Prostate gland (tissue), 2 donors: ENCODE data around the gene IL20RB. TPM values are rescaled to one million over a fixed set of nuclear protein-coding genes. Genes with fewer than 3 reads are reported as not detected.
"Not testable (repeated sequence)": the region's sequence is repeated elsewhere in the genome, so short reads cannot be mapped to it uniquely, and the experiment has no call there.

Source experiments
- DNase-seq: peaks from one replicate; pipeline ENCODE4 v3.0.0-alpha.2; 2019; ENCODE audit warnings: low spot score
- H3K27ac ChIP-seq, 2 donors: fragments of 200-600 bp; sonication (generic); 2 replicates each; pipeline ENCODE4 v1.5.1; 2017 to 2019
- H3K27me3 ChIP-seq: fragments of 200-600 bp; sonication (generic); replicated peaks from 2 replicates; pipeline ENCODE4 v1.5.1; 2019; ENCODE audit not compliant: insufficient read depth
- H3K36me3 ChIP-seq, 2 donors: fragments of 200-600 bp; sonication (generic); 1 replicate in 1 of 2; 2 replicates in 1 of 2; pipeline versions ENCODE4 v1.5.1 to v1.8.1; 2017 to 2019
- H3K4me1 ChIP-seq: fragments of 200-600 bp; sonication (generic); replicated peaks from 2 replicates; pipeline ENCODE4 v1.5.1; 2019
- H3K4me3 ChIP-seq, 2 donors: fragments of 200-600 bp; sonication (generic); 2 replicates each; pipeline ENCODE4 v1.5.1; 2017 to 2019
- H3K9me3 ChIP-seq: fragments of 200-600 bp; sonication (generic); 2 replicates; pipeline ENCODE4 v1.5.1; 2017
- POLR2A ChIP-seq: fragments of 450-650 bp; IDR thresholded peaks from one replicate; pipeline ENCODE4 v1.6.1; 2016; ENCODE audit warnings: antibody characterized with exemption, mild to moderate bottlenecking
- POLR2AphosphoS5 ChIP-seq: sonication (generic); formaldehyde crosslinking; IDR thresholded peaks from one replicate; pipeline ENCODE4 v1.6.1; 2017; ENCODE audit warnings: antibody characterized with exemption
- WGBS: methylation state at CpG from one replicate; pipeline ENCODE4 v1.1.5; 2018; 5-methylcytosine and 5-hydroxymethylcytosine counted together
- intact Hi-C: fragments of 100-400 bp; cut with DNase I; formaldehyde crosslinking; loops from one replicate; pipeline ENCODE4 v1.14.2; 2022
- total RNA-seq, 2 donors: library from RNA; depleted of rRNA; stranded (reverse); fragments of >200 nt; gene quantifications; one replicate each; pipeline ENCODE4 v1.1.0, GENCODE V29; 2016
- TF ChIP-seq, protein P1 (sequence below), 4 experiments: fragments of 200-600 bp in 2 of 4; fragments of 450-650 bp in 2 of 4; sonication (generic) in 2 of 4; IDR thresholded peaks; 1 replicate in 3 of 4; 2 replicates in 1 of 4; pipeline ENCODE4 v1.5.1; 2016 to 2019; ENCODE audit warnings: antibody characterized with exemption in 4 of 4, mild to moderate bottlenecking in 2 of 4, moderate library complexity in 2 of 4

The IL20RB gene
- total RNA-seq, 2 donors from 2014 or later = 0.14 to 2.5 TPM

DNA sequence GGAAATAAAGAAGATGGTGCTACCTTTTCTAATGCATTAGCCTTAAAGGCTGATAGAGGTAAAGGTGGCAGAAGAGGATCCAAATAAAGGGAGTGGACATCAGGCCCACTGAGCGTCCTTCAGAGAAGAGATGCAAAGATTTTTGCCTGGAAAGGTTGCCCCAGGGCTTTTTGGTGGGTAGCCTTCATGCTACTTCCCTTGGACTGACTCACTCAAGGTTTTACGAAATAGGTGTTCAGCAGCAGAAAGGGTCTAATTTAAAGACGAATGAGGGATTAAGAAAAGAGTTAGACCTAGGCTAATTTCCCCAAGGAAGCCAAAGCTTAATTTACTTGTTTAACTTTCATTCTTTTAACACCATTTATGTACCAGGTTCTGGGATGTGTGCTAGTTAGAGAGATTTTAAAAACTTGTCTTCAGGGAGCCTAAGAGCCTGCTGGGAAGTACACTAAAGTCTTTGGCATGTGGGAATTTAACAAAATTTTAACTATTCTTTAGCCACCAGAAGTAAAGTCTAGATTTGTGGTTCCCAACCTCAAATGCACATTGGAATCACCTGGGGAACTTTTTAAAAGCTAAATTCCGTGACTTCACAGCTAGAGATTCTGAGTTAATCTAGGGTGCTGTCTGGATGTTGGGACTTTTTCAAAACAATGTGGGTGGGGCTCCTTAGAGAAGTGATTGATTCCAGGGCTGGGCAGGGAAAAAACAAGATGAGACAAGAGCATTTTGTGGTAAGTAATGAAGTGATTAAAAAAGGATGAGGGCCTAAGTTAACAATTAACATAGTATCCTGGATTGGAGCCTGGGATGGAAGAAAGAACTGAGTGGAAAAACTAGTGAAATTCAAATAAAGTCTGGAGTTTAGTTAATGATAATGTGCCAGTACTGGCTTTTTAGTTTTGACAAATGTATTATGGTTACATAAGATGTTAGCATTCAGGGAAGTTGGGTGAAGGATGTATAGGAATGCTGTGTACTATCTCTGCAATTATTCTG lies 3.4 kb downstream of the IL20RB start:
- intact Hi-C loops = no loop called here
- H3K36me3 ChIP-seq = no peaks in the 10 kb centered on the region
- no peaks in the 10 kb centered on the region for H3K4me1 ChIP-seq
- no peak for TF ChIP-seq POLR2A
- TF ChIP-seq POLR2AphosphoS5 = no peak
- TF ChIP-seq, protein P1, sequence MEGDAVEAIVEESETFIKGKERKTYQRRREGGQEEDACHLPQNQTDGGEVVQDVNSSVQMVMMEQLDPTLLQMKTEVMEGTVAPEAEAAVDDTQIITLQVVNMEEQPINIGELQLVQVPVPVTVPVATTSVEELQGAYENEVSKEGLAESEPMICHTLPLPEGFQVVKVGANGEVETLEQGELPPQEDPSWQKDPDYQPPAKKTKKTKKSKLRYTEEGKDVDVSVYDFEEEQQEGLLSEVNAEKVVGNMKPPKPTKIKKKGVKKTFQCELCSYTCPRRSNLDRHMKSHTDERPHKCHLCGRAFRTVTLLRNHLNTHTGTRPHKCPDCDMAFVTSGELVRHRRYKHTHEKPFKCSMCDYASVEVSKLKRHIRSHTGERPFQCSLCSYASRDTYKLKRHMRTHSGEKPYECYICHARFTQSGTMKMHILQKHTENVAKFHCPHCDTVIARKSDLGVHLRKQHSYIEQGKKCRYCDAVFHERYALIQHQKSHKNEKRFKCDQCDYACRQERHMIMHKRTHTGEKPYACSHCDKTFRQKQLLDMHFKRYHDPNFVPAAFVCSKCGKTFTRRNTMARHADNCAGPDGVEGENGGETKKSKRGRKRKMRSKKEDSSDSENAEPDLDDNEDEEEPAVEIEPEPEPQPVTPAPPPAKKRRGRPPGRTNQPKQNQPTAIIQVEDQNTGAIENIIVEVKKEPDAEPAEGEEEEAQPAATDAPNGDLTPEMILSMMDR (IDR thresholded peaks at IDR 0.05) = no peak
- no peak for DNase-seq
- no peaks in the 10 kb centered on the region for H3K27me3 ChIP-seq
- no peak overlapping the region for H3K27ac ChIP-seq
- H3K4me3 ChIP-seq = no peak overlapping the region
- 72% methylated on average over 4 of the region's 4 CpGs for WGBS
- no peaks in the 10 kb centered on the region for H3K9me3 ChIP-seq

DNA sequence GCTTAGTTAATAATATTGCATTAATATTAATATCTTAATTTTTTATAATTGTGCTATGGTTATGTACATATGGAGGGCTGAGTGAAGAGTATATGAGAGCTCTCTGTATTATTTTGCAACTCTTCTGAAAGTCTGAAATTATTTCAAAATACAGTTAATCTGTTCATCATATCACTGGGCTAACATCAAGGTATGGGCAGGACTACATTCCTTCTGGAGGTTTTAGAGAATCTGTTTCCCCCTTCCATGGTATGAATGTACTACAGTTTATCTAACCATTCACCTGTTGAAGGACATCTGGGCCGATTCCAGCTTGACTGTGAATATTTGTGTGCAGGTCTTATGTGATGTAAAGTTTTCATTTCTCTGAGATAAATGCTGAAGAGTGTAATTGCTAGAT lies 5.1 kb downstream of the IL20RB start:
- Histone ChIP-seq H3K9me3 (no peaks in the 10 kb centered on the region), H3K27me3 (no peaks in the 10 kb centered on the region), H3K4me1 (no peaks in the 10 kb centered on the region), H3K4me3 (no peak overlapping the region), H3K36me3 (no peaks in the 10 kb centered on the region), H3K27ac (no peak overlapping the region)
- intact Hi-C loops = no loop called here
- 83% methylated on average over 1 of the region's 1 CpG for WGBS
- no peak for TF ChIP-seq POLR2A
- TF ChIP-seq, protein P1 (IDR thresholded peaks at IDR 0.05) = no peak
- TF ChIP-seq POLR2AphosphoS5 = no peak
- no peak for DNase-seq

DNA sequence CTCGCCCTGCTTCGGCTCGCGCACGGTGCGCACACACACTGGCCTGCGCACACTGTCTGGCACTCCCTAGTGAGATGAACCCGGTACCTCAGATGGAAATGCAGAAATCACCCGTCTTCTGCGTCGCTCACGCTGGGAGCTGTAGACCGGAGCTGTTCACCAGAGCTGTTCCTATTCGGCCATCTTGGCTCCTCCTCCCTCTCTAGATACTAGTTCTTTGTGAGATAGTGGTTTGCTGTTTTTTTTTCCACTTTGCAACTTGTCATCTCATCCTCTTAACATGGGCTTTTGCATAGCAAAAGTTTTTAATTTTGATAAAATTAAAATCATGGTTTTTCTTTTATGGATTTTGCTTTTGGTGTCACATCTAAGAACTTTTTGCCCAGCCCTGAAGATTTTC lies 11.8 kb downstream of the IL20RB start:
- DNase-seq, H3K36me3 ChIP-seq, H3K4me1 ChIP-seq, H3K27ac ChIP-seq, H3K27me3 ChIP-seq, H3K4me3 ChIP-seq, H3K9me3 ChIP-seq, intact Hi-C loops: not testable (repeated sequence)
- WGBS = 95% methylated on average over 7 of the region's 14 CpGs

DNA sequence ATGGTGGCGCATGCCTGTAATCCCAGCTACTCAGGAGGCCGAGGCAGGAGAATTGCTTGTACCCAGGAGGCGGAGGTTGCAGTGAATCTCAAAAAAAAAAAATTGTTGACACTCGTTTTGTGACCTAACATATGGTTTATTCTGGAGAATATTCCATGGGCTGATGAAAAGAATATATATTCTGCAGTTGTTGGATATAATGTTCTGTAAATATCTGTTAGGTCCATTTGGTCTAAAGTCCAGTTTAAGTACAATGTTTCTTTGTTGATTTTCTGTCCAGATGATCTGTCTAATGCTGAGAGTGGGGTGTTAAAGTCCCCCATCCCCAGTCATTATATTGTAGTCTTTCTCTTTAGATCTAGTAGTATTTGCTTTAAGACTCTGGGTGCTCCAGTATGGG lies 15.6 kb downstream of the IL20RB start:
- Histone ChIP-seq H3K27ac (no peak overlapping the region), H3K4me1 (no peaks in the 10 kb centered on the region), H3K9me3 (no peaks in the 10 kb centered on the region), H3K27me3 (no peaks in the 10 kb centered on the region), H3K36me3 (no peaks in the 10 kb centered on the region), H3K4me3 (no peak overlapping the region)
- intact Hi-C loops = no loop called here
- 95% methylated on average over 4 of the region's 4 CpGs for WGBS
- TF ChIP-seq POLR2A (no peak), POLR2AphosphoS5 (no peak)
- TF ChIP-seq, protein P1 (IDR thresholded peaks at IDR 0.05) = no peak
- DNase-seq = no peak

DNA sequence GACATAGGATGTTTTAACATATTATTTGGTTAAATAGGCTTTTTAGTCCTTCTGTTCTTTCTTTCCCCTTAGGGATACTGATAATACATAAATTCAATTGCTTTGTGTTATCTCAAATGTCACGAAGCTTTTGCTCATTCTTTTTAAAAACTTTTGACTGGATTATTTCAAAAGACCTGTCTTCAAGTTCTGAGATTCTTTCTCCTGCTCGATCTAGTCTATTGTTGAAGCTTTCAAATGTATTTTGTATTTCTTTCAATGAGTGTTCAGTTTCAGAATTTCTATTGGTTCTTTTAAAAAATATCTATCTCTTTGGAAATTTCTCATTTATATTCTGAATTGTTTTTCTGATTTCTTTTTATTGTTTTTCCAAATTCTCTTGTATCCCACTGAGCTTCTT lies 16.9 kb downstream of the IL20RB start:
- Histone ChIP-seq H3K27ac (no peak overlapping the region), H3K9me3 (no peaks in the 10 kb centered on the region), H3K4me1 (no peaks in the 10 kb centered on the region), H3K4me3 (no peak overlapping the region), H3K36me3 (no peaks in the 10 kb centered on the region), H3K27me3 (no peaks in the 10 kb centered on the region)
- WGBS = 50% methylated on average over 2 of the region's 2 CpGs
- TF ChIP-seq, protein P1 (IDR thresholded peaks at IDR 0.05) = no peak
- no peak for TF ChIP-seq POLR2AphosphoS5
- no peak for TF ChIP-seq POLR2A
- intact Hi-C loops = no loop called here
- DNase-seq = no peak
